Endothelial cell (in vitro differentiated cells): ENCODE measurements around the gene FAM72C. TPM values are rescaled to one million over a fixed set of nuclear protein-coding genes. Genes with fewer than 3 reads are reported as not detected.
"Not testable (repeated sequence)": the region's sequence is repeated elsewhere in the genome, so short reads cannot be mapped to it uniquely, and the experiment has no call there.

Experiments
- DNase-seq: peaks from one replicate; pipeline ENCODE4 v3.0.0; 2021; ENCODE audit warnings: low spot score
- H3K27ac Mint-ChIP-seq: one replicate; pipeline ENCODE4 v1.8.0; 2021; ENCODE audit warnings: mixed read lengths, inconsistent platforms; ENCODE audit not compliant: unreplicated experiment
- H3K27me3 Mint-ChIP-seq: one replicate; pipeline ENCODE4 v1.8.0; 2021; ENCODE audit warnings: mild to moderate bottlenecking, moderate library complexity, mixed read lengths, inconsistent platforms; ENCODE audit not compliant: unreplicated experiment
- H3K36me3 Mint-ChIP-seq: one replicate; pipeline ENCODE4 v1.8.0; 2021; ENCODE audit warnings: mild to moderate bottlenecking, low read depth, mixed read lengths, inconsistent platforms; ENCODE audit not compliant: unreplicated experiment
- H3K4me1 Mint-ChIP-seq: one replicate; pipeline ENCODE4 v1.8.0; 2021; ENCODE audit warnings: mild to moderate bottlenecking, mixed read lengths, inconsistent platforms; ENCODE audit not compliant: unreplicated experiment
- H3K4me3 Mint-ChIP-seq: one replicate; pipeline ENCODE4 v1.8.0; 2021; ENCODE audit warnings: mild to moderate bottlenecking, mixed read lengths, inconsistent platforms; ENCODE audit not compliant: unreplicated experiment
- H3K9me3 Mint-ChIP-seq: one replicate; pipeline ENCODE4 v1.8.0; 2021; ENCODE audit warnings: mixed read lengths, inconsistent platforms; ENCODE audit not compliant: unreplicated experiment
- total RNA-seq: library from RNA; stranded (reverse); fragmentation: NEBNext Ultra II Directional; extraction: Animal tissue kit (Norgen Biotek cat#: 25700); gene quantifications from one replicate; pipeline ENCODE4 v1.2.1, GENCODE V29; 2021; ENCODE audit not compliant: unreplicated experiment

FAM72C gene
- total RNA-seq, 1 donor from 2014 or later = 2.5 TPM

- DNase-seq = peak; percentile 11
- not testable (repeated sequence) for H3K4me1 Mint-ChIP-seq, H3K9me3 Mint-ChIP-seq, H3K27me3 Mint-ChIP-seq, H3K36me3 Mint-ChIP-seq
- Mint-ChIP-seq H3K4me3 (peak overlapping the region; percentile 91), H3K27ac (peak overlapping the region; percentile 88)
These were observed 2.2 kb upstream of the FAM72C start for GRCh38 chr1:143973876-143974414.

DNA sequence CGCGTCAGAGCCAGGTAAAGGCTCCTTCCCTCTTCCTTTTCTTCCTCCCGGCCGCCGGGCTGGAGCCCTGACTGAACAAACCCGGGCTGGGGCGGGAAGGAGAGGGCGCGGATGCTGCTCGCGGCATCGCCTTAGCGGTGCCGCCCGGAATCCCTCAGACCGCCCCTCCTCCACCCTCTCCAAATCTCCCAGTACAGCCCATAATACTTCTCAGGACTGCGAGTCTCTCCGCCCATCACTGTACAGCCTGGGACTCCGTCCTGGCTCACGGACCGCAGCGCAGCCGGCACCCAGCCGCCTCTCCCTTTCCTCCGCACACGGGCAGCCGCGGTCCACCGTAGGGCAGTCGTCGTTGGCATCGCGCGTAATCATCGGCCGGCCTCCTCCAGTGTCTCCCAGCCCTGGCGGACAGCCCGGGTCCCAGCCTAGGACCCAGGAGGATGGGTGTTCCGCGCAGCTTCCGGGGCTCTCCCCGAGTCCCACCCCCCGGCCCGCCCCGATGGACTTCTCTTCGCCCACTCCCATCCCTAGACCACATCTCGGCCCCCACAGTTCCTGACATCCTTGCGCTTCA is 1.1 kb upstream of the FAM72C start:
- H3K4me1 Mint-ChIP-seq, H3K27ac Mint-ChIP-seq, H3K9me3 Mint-ChIP-seq, H3K36me3 Mint-ChIP-seq, DNase-seq, H3K27me3 Mint-ChIP-seq, H3K4me3 Mint-ChIP-seq: not testable (repeated sequence)

DNA sequence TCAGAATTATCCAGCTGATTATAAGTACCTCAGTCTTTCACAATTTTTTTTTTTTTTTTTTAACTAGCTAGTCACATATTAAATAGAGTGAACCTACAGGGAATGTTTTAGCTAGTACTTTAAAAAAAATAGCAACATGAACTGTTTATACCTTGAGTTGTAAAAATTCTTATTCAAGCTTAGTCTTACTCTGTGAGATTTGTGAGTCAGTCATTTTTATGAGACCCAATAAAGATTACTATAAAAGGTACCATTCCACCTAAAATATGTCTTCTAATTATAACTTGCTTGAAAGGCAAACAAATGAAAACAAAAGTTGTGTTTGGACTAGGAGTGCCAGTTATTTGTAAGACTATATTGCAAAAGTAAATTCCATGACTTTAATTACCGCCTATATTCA is 5.9 kb downstream of the FAM72C start:
- H3K4me3 Mint-ChIP-seq, DNase-seq, H3K27ac Mint-ChIP-seq, H3K9me3 Mint-ChIP-seq, H3K27me3 Mint-ChIP-seq, H3K4me1 Mint-ChIP-seq, H3K36me3 Mint-ChIP-seq: not testable (repeated sequence)

DNA sequence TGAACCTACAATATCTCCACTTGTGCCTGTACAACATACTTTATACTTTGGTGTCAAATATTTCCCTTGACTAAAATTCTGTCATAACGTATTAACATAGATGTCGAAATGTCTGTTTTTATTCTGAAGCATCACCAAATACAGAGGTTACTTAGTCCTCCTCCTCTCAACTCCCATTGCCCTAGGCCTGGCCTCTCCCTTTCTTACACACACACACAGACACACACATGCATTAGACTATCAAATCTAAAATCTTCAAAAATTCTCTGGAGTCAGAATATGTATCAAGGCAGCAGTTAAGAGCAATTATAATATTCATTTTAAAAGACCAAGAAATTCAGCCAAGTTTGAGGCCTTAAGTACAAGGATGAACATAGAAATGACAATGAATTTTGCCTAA is 7.5 kb downstream of the FAM72C start:
- H3K4me1 Mint-ChIP-seq, H3K27me3 Mint-ChIP-seq, H3K36me3 Mint-ChIP-seq, H3K9me3 Mint-ChIP-seq, H3K27ac Mint-ChIP-seq, H3K4me3 Mint-ChIP-seq, DNase-seq: not testable (repeated sequence)

DNA sequence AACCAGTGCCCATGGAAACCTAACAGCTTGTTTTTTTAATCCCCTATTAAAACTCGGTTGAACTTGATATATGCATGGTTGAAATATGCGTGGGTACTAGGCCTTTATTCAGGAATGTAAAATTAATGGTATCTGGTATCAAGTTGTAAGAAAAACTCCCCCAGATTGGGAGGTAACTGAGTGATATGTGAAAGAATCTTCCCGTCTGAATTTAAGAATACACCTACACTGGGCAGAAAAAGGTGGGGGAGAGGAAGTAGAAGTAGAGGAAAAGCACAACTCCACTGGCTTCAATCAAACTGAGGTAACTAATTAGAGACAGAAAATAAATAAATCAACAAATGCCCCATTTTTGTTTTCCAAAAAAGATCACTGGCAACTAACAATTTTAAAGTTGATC is 15.9 kb downstream of the FAM72C start:
- H3K9me3 Mint-ChIP-seq, H3K27ac Mint-ChIP-seq, H3K27me3 Mint-ChIP-seq, H3K4me1 Mint-ChIP-seq, DNase-seq, H3K36me3 Mint-ChIP-seq, H3K4me3 Mint-ChIP-seq: not testable (repeated sequence)

DNA sequence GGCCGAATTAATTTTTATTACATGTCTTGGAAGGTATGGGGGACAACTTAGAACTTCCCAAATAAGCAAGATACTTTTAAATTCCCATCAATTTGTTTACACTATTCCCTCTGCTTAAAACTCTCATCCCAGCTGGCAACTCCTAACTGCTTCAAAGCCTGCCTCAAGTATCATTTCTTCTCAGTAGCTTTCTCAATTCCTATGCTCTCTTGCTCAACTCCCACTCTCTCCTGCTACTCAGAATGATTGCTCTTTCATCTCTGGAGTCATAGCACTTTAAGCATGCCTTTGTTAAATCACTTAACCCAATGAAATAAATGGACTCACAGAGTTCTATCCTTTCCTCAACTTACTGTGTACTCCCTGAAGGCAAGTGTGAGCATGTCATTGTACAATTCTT is 18.9 kb downstream of the FAM72C start:
- not testable (repeated sequence) for H3K27me3 Mint-ChIP-seq, H3K9me3 Mint-ChIP-seq, DNase-seq, H3K4me3 Mint-ChIP-seq, H3K27ac Mint-ChIP-seq, H3K36me3 Mint-ChIP-seq, H3K4me1 Mint-ChIP-seq

DNA sequence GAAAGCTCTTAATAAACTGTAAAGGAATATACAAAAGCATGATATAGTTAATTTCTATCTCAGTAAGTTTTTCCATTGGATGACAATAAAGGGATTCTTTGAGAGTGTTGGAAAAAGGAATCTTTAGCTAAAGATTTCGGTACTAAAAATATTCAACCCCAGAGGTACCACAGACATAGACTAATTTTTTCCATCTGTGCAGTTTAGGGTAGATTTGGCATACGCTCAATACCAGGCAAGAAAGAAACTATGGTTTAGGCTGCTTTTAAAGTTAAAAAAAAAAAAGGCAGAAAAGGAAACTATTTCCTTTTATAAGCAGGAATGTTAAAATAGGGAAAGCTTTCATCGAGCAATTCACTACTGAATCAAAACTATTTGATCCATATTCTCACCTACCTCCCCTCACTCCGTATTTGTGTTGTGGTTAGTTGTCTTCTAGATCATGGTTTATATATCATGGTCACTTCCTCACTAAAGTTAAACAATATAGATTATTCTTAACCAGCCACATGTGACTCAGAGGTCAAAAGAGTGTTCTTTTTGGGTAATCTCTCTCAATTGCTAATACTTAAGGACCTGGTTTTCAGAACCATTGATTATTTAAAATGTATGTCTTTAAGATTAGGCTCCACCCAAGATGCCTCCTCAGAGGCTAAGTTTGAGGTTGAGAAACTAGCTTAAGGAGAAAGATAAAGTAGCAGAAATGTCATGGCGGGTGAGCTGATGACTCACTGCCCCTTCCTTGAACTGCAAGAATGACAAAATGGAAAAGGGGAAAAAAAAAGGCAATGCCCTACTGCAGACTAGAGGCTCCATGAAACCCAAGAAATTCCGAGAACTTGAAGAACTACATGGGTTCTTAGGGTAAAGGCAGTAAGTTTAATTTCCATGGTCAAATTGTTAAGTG is 20.0 kb downstream of the FAM72C start:
- H3K27me3 Mint-ChIP-seq, H3K9me3 Mint-ChIP-seq, DNase-seq, H3K36me3 Mint-ChIP-seq, H3K27ac Mint-ChIP-seq, H3K4me3 Mint-ChIP-seq, H3K4me1 Mint-ChIP-seq: not testable (repeated sequence)

DNA sequence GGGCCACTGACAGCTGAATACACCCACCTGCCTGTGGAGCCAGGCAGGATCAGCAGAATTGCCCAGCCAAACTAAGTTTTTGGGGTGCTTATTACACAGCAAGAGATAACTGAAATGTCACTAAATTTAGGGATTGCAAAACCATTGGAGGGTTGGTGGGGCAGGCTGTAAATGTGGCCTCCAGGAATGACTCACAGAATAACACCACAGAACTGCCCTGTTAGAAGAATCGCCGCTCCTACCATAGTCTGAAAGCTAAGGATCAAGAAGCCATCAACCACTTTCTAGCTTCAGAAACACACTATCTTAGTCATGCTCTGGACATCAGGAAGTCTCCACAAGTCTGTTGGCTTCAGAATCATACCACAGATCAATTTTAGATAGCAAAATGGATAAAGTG is 24.0 kb downstream of the FAM72C start:
- not testable (repeated sequence) for H3K36me3 Mint-ChIP-seq, DNase-seq, H3K27me3 Mint-ChIP-seq, H3K4me3 Mint-ChIP-seq, H3K9me3 Mint-ChIP-seq, H3K27ac Mint-ChIP-seq, H3K4me1 Mint-ChIP-seq

- H3K4me3 Mint-ChIP-seq, DNase-seq, H3K4me1 Mint-ChIP-seq, H3K27me3 Mint-ChIP-seq, H3K9me3 Mint-ChIP-seq, H3K27ac Mint-ChIP-seq, H3K36me3 Mint-ChIP-seq: not testable (repeated sequence)
These were observed 26.5 kb downstream of the FAM72C start for GRCh38 chr1:143945253-143945652.

DNA sequence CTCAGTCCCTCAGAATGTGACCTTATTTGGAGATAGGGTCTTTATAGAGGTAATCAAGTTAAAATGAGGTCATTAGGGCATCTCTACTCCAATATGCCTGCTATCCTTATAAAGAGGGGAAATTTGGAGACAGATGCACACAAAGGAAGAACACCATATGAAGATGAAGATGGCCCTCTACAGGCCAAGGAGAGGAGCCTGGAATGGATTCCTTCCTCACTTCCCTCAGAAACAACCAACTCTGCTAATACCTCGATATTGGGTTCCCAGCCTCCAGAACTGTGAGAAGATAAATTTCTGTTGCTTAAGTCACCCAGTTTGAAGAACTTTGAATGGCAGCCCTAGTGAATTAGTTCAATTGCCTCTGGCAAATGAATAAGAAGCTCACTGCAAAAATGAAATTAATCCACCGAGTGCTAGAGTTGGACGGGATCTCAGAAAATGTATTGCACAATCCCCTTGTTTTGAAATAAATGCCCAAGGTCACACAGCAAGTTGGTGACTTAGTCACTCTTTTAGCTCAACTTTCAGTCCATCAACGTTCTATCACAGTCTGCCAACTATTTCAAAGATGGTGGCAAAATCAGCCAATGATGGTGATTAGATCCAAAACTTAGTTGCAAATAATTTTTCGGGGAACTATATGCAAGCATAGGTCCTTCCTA is 27.1 kb downstream of the FAM72C start:
- not testable (repeated sequence) for H3K27me3 Mint-ChIP-seq, H3K4me3 Mint-ChIP-seq, H3K36me3 Mint-ChIP-seq, H3K4me1 Mint-ChIP-seq, H3K27ac Mint-ChIP-seq, H3K9me3 Mint-ChIP-seq, DNase-seq

GRCh38 chr1:143943319-143943978 is 28.3 kb downstream of the FAM72C start:
- H3K4me3 Mint-ChIP-seq, H3K36me3 Mint-ChIP-seq, H3K27ac Mint-ChIP-seq, H3K27me3 Mint-ChIP-seq, DNase-seq, H3K4me1 Mint-ChIP-seq, H3K9me3 Mint-ChIP-seq: not testable (repeated sequence)
